Measurements from ENCODE around the gene MCF2L.

Gene MCF2L

GRCh38 chr13:112943309-112944125 is 25.5 kb upstream of the MCF2L start:
- no peak for DNase-seq (ENCODE audit: low read depth in 2 of 2)

GRCh38 chr13:112947796-112948195 is 21.2 kb upstream of the MCF2L start:
- DNase-seq (ENCODE audit: low read depth in 2 of 2), result no peak

- DNase-seq (ENCODE audit: low read depth in 2 of 2), result no peak
These were observed 17.2 kb upstream of the MCF2L start for GRCh38 chr13:112951674-112952371.

GRCh38 chr13:112952759-112953551 is 16.1 kb upstream of the MCF2L start:
- DNase-seq (ENCODE audit: low read depth in 2 of 2), result no peak

GRCh38 chr13:112953591-112954487 is 15.2 kb upstream of the MCF2L start:
- DNase-seq (ENCODE audit: low read depth in 2 of 2), result no peak

GRCh38 chr13:112954488-112955270 is 14.3 kb upstream of the MCF2L start:
- no peak for DNase-seq (ENCODE audit: low read depth in 2 of 2)

GRCh38 chr13:112955271-112955937 is 13.6 kb upstream of the MCF2L start:
- no peak for DNase-seq (ENCODE audit: low read depth in 2 of 2)

- no peak for DNase-seq (ENCODE audit: low read depth in 2 of 2)
These were observed 13.1 kb upstream of the MCF2L start for GRCh38 chr13:112955956-112956355.

GRCh38 chr13:112956571-112957294 is 12.3 kb upstream of the MCF2L start:
- DNase-seq (ENCODE audit: low read depth in 2 of 2), result no peak

- DNase-seq (ENCODE audit: low read depth in 2 of 2), result no peak
These were observed 11.7 kb upstream of the MCF2L start for GRCh38 chr13:112957295-112957677.

GRCh38 chr13:112958127-112958989 is 10.7 kb upstream of the MCF2L start:
- no peak for DNase-seq (ENCODE audit: low read depth in 2 of 2)

GRCh38 chr13:112959206-112959605 is 9.8 kb upstream of the MCF2L start:
- no peak for DNase-seq (ENCODE audit: low read depth in 2 of 2)

GRCh38 chr13:112959701-112960542 is 9.1 kb upstream of the MCF2L start:
- DNase-seq (ENCODE audit: low read depth in 2 of 2), result no peak

- DNase-seq (ENCODE audit: low read depth in 2 of 2), result no peak
These were observed 8.3 kb upstream of the MCF2L start for GRCh38 chr13:112960706-112961105.

- no peak for DNase-seq (ENCODE audit: low read depth in 2 of 2)
These were observed 7.3 kb upstream of the MCF2L start for GRCh38 chr13:112961457-112962369.

- no peak for DNase-seq (ENCODE audit: low read depth in 2 of 2)
These were observed 6.6 kb upstream of the MCF2L start for GRCh38 chr13:112962396-112962795.

Measured in stimulated activated CD8-positive, alpha-beta memory T cell treated with anti-CD3 and anti-CD28 coated beads, Interleukin-7, amount 100 ng/mL, for 1 hour (primary cell).